MG63 (cell line): ENCODE measurements around the gene RADIL. TPM values are rescaled to one million over a fixed set of nuclear protein-coding genes. Genes with fewer than 3 reads are reported as not detected.
"Not testable (repeated sequence)": the region's sequence is repeated elsewhere in the genome, so short reads cannot be mapped to it uniquely, and the experiment has no call there.

Source experiments
- DNase-seq: peaks from one replicate; pipeline ENCODE4 v3.0.0-alpha.2; 2020
- H3K27me3 ChIP-seq: fragments of 250-450 bp; sonication (Bioruptor Pico); 2 replicates; pipeline ENCODE4 v1.5.1; 2020; ENCODE audit warnings: mild to moderate bottlenecking, moderate library complexity
- H3K36me3 ChIP-seq: fragments of 250-450 bp; sonication (Bioruptor Pico); 2 replicates; pipeline ENCODE4 v1.5.1; 2020; ENCODE audit warnings: mild to moderate bottlenecking, moderate library complexity
- H3K4me3 ChIP-seq: fragments of 250-450 bp; sonication (Bioruptor Pico); 2 replicates; pipeline ENCODE4 v1.5.1; 2020; ENCODE audit warnings: mild to moderate bottlenecking, moderate library complexity
- H3K9me3 ChIP-seq: fragments of 250-450 bp; sonication (Bioruptor Pico); 2 replicates; pipeline ENCODE4 v1.5.1; 2020; ENCODE audit warnings: mild to moderate bottlenecking, moderate library complexity
- total RNA-seq: library from RNA; depleted of rRNA; stranded (reverse); fragments of >200 nt; shearing (Covaris generic); gene quantifications from 2 replicates; pipeline ENCODE4 v1.2.3, GENCODE V29; 2014; ENCODE audit warnings: low replicate concordance

Gene RADIL
- total RNA-seq, 1 experiment from 2014 or later: 1.6 TPM

DNA sequence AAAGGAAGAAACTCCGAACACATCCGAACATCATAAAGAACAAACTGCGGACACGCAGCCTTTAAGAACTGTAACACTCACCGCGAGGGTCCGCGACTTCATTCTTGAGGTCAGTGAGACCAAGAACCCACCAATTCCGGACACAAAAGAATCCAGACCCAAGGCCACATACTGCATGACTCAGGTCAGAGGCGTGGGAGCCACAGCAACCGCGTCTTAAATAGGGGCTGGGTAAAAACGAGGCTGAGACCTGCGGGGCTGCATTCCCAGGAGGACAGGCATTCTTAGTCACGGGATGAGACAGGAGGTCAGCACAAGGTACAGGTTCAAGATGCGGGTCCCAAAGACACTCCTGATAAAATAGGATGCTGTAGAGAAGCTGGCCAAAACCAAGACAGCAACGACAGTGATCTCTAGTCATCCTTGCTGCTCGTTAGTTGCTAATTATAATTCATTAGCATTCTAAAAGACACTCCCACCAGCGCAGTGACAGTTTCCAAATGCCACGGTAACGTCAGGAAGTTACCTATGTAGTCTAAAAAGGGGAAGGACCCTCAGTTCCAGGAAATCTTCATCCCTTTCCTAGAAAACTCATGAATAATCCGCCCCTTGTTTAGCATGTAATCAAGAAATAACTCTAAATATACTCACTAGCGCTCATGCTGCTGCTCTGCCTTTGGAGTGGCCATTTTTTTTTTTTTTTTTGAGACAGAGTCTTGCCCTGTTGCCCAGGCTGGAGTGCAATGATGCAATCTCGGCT is 88.7 kb downstream of the RADIL start:
- Histone ChIP-seq H3K4me3 (no peak overlapping the region), H3K9me3 (no peaks in the 10 kb centered on the region), H3K36me3 (peaks cover 3% of the 10 kb centered on the region; the same call in 1 of the 2 replicates), H3K27me3 (no peaks in the 10 kb centered on the region)
- DNase-seq: no peak

DNA sequence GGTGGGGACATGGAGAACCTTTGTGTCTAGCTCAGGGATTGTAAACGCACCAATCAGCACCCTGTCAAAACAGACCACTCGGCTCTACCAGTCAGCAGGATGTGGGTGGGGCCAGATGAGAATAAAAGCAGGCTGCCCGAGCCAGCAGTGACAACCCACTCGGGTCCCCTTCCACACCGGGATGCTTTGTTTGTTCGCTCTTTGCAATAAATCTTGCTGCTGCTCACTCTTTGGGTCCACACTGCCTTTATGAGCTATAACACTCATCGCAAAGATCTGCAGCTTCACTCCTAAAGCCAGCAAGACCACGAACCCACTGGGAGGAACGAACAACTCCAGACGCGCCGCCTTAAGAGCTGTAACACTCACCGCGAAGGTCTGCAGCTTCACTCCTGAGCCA is 89.3 kb downstream of the RADIL start:
- not testable (repeated sequence) for H3K4me3 ChIP-seq, H3K36me3 ChIP-seq, H3K27me3 ChIP-seq, DNase-seq, H3K9me3 ChIP-seq

DNA sequence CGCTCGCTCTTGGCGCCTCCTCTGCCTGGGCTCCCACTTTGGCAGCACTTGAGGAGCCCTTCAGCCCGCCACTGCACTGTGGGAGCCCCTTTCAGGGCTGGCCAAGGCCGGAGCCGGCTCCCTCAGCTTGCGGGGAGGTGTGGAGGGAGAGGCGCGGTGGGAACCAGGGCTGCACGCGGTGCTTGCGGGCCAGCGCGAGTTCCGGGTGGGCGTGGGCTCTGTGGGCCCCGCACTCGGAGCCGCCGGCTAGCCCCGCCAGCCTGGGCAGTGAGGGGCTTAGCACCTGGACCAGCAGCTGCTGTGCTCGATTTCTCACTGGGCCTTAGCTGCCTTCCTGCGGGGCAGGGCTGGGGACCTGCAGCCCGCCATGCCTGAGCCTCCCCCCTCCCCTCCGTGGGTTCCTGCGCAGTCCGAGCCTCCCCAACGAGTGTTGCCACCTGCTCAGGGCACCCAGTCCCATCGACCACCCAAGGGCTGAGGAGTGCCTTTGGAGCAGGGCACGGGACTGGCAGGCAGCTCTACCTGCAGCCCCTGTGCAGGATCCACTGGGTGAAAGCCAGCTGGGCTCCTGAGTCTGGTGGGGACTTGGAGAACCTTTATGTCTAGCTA is 90.0 kb downstream of the RADIL start:
- DNase-seq, H3K9me3 ChIP-seq, H3K36me3 ChIP-seq, H3K27me3 ChIP-seq, H3K4me3 ChIP-seq: not testable (repeated sequence)

DNA sequence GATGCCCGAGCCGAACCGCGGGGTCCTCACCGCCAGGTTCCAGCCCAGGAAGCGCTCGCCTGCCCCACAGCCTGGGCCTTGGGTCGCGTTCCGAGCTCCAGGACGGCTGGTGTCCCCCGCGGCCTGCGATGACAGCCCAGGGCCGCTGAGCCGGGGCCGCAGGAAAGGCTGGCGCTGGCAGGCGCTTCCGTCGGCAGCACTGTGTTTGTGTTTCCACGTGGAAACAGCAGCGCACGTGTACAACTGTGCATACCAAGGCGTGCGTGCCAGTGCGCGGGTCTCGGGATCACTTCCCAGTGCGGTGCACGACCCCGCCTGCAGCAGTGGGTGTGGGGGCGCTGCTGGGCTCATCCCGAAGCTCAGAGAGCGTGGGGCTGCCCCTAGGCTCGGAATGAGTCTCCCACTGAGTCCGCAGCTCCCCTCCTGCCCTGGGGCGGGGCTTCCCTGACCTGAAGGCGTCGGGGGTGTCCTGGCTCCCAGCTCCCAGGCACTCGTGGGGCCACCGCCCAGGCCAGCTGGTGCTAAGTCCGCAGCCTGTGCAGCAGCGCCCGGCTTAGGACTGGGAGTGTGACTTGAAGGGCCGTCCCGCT is 90.9 kb downstream of the RADIL start:
- Histone ChIP-seq H3K4me3 (no peak overlapping the region), H3K27me3 (no peaks in the 10 kb centered on the region), H3K9me3 (no peaks in the 10 kb centered on the region), H3K36me3 (peaks cover 3% of the 10 kb centered on the region; the same call in 1 of the 2 replicates)
- DNase-seq: no peak

DNA sequence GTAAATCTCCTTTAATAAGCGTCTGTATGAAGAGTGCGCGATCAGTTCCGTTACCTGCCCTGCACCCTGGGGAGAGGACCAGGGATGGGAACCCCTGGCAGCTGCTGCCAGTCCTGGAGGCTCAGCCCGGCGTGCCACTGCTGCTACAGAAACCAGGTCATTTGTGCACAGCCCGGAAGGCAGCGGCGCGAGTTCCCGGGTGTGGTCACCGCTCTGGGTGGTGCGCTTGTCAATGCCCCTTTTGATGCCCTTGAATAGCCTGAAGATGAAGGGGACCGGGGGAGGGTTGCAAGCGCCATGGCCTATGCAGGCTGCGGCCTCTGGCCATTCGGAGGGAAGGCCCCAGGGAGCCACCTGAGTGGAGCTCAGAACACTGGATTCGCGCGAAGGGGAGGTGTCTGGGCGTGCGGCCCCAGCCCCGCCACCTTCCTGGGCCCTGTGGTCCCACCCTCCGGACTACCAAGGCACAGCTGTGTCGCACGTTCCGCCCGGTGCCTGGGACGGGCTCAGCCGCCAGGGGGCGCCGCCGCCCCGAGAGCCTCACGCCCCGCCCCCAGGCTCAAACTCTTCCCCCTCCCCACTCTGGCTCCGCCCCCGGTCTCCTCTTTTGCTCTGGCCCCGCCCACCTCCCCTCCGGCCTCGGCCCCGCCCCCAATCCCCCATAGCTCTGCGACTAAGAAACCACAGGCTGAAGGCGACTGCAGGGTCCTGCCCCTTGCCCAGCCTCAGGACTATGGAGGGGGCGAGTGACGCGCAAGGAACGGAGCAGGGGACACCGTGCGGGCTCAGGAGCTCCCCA is 91.6 kb downstream of the RADIL start:
- H3K36me3 ChIP-seq: peaks cover 5% of the 10 kb centered on the region; the same call in 1 of the 2 replicates
- no peaks in the 10 kb centered on the region for H3K9me3 ChIP-seq
- no peaks in the 10 kb centered on the region for H3K27me3 ChIP-seq
- no peak overlapping the region for H3K4me3 ChIP-seq
- DNase-seq: no peak

DNA sequence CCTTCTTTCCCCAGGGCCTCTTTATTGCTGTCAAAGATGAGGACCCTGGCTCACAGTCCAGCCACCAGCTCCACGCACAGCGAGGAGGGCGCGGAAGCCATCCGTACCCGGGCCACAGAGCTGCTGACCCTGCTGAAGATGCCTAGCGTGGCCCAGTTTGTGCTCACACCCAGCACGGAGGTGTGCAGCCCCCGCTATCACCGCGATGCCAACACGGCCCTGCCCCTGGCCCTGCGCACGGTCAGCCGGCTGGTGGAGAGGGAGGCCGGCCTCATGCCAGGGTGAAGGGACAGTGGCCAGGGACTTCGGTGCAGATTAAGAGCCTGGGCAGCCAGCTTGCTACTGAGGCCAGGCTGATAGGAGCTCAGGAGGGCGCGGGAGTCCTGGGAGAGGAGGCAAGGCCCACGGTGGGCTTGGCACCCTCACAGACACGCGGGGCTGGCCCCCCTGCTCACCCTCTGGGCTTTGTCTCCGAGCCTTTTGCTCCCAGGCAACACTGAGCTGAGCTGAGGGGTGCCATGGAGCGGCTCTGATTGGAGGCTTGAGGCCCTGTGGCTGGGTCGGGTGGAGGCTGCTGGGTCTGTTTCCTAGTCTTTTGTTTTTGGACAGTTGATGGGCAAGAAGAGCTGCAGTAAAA is 92.3 kb downstream of the RADIL start:
- DNase-seq: no peak
- Histone ChIP-seq H3K4me3 (no peak overlapping the region), H3K9me3 (no peaks in the 10 kb centered on the region), H3K36me3 (peaks cover 5% of the 10 kb centered on the region; the same call in 1 of the 2 replicates), H3K27me3 (no peaks in the 10 kb centered on the region)

DNA sequence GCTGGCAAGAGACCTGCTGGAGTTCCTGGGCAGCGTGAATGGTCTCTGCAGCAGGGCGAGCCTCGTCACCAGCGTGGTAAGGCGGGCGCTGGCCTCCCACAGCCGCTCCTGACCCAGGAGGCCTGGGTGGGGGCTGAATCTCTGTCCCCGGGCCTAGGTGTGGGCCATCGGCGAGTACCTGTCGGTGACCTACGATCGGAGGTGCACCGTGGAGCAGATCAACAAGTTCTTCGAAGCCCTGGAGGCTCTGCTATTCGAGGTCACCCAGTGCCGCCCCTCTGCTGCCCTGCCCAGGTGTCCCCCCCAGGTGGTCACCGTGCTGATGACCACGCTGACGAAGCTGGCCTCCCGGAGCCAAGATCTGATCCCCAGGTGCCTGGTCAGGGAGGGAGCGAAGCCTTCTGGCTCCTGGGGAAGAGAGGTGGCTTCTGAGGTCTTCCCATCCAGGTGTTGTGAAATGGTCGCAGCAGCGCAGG is 93.0 kb downstream of the RADIL start:
- Histone ChIP-seq H3K4me3 (no peak overlapping the region), H3K36me3 (peaks cover 5% of the 10 kb centered on the region; the same call in 1 of the 2 replicates), H3K27me3 (no peaks in the 10 kb centered on the region), H3K9me3 (no peaks in the 10 kb centered on the region)
- no peak for DNase-seq

DNA sequence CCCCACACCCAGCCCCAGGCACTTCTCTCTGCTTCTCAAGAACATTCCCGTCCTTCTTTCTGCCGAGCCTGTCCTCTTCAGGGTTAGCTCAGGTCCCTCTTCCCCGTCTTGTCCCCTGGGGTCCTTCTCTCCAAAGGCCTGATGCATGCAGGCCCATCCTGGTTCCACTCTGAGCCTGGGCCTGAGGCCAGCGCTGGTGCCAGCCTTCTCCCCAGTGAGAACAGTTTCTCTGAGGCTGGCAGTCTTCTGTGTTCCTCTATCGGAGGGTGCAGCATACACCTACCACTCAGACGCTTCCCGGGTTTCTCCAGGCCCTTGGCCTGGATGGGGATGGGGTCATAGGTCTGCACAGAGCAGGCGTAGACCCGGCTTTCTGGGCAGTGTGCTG is 93.4 kb downstream of the RADIL start:
- peaks cover 5% of the 10 kb centered on the region; the same call in 1 of the 2 replicates for H3K36me3 ChIP-seq
- no peak for DNase-seq
- no peaks in the 10 kb centered on the region for H3K27me3 ChIP-seq
- no peaks in the 10 kb centered on the region for H3K9me3 ChIP-seq
- no peak overlapping the region for H3K4me3 ChIP-seq

DNA sequence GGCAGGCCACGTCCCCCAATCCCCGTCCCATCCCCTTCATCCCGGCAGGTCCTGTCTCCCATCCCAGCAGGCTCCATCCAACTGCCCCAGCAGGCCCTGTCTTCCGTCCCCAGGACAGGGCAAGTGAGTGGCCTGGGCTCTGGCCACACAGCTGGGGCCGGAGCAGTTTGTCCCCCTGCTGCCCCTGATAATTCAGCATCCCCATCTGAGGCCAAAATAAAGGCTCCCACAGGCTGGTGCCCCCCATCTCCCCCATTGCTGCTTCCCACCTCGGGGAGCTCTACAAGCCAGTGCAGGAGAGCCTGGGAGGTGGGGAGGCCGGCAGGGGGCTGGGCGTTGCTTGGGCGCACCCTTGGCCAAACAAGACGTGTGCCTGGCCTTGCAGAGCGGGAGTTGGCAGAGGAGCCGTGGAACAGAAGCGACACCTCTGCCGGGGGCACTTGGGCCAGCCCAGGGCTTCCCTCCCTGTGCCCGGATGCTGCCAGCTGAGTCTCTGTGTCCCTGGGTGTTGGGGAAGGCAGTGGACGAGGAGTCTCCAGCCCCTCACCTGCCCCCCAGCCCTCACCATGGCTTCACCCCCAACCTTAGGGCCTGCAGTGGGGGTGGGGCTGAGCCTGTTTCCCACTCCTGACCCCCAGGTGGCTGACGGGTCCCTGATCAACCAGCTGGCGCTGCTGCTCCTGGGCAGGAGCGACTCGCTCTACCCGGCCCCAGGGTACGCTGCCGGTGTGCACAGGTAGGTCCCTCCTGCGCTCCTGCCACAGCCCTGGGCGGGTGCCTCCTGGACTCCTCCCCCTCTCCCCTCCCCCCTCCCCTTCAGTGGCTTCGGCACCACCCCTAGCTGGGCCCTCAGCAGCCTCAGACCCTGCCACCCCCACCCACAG is 94.1 kb downstream of the RADIL start:
- H3K27me3 ChIP-seq: no peaks in the 10 kb centered on the region
- H3K4me3 ChIP-seq: no peak overlapping the region
- no peak for DNase-seq
- H3K36me3 ChIP-seq: peaks cover 5% of the 10 kb centered on the region; the same call in 1 of the 2 replicates
- no peaks in the 10 kb centered on the region for H3K9me3 ChIP-seq

DNA sequence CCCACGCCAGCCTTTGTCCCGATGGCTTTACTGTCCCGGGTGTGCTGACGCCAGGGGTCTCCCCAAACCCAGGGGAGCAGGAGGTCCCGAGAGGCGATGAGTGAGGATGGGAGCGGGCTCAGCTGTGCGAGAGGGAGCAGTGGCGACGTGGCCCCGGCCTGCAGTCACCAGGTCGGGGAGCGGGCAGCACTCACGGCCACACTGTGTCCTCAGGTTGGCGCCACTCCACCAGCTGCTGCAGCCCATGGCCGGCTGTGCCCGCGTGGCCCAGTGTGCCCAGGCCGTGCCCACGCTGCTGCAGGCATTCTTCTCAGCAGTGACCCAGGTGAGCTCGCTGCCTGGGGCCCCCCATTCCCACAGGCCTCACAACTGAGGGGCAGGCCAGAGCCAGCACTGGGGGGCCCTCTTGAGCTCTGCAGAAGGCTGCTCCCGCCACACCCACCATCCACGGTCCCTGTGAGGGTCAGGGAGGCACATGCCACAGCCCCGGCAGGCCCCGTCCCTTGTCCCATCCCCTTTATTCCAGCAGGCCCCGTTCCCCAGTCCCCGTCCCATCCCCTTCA is 94.8 kb downstream of the RADIL start:
- H3K4me3 ChIP-seq: no peak overlapping the region
- DNase-seq: no peak
- H3K27me3 ChIP-seq: no peaks in the 10 kb centered on the region
- H3K36me3 ChIP-seq: peaks cover 5% of the 10 kb centered on the region; the same call in 1 of the 2 replicates
- no peaks in the 10 kb centered on the region for H3K9me3 ChIP-seq

DNA sequence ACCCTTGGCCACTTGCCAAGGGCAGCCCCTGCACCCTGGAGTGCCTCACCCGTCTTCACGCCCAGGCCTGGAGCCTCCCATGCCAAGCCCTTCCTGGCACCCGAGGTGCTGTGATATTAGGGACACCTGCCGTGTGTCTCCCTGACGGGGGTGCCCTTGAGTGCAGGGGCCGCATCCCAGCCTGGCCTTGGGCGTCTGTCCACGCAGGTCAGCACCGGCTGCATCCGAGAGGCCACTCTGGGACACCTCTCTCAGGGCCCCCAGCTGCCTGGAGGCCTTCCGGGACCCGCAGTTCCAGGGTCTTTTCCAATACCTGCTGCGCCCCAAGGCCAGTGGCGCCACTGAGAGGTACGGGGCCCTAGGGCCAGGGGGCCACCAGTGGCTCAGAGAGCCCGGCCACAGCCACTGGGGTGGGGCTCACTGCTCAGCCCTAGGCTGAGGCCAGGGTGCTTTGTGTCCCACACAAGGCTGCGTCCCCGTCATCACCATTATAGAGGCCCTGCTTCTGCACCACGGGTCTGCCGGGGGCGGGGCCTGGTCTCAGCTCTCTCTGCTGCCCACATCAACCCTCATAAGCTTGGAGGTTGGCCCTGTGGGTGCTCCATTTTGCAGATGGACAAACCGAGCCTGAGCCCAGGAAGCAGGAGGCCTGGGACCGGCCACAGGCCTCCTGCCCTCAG is 95.4 kb downstream of the RADIL start:
- no peak for DNase-seq
- Histone ChIP-seq H3K27me3 (no peaks in the 10 kb centered on the region), H3K9me3 (no peaks in the 10 kb centered on the region), H3K4me3 (no peak overlapping the region), H3K36me3 (peaks cover 5% of the 10 kb centered on the region; the same call in 1 of the 2 replicates)

DNA sequence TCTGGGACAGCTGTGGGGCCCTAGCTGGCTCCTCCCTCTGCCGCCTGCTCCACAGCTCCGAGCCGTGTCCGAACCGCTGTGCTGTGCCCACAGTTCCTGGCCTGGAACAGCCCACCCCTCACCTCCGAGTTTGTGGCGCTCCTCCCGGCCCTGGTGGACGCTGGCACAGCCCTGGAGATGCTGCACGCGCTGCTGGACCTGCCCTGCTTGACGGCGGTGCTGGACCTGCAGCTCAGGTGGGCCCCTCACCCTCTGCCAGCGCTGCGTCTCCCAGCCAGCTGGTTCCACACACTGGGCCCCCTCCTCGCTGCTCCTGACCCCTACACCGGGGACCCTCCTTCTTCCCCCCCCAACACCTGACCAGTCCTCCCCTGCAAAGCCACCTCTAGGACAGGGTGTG is 96.0 kb downstream of the RADIL start:
- Histone ChIP-seq H3K9me3 (no peaks in the 10 kb centered on the region), H3K27me3 (no peaks in the 10 kb centered on the region), H3K4me3 (no peak overlapping the region), H3K36me3 (peaks cover 3% of the 10 kb centered on the region; the same call in 1 of the 2 replicates)
- DNase-seq: no peak

DNA sequence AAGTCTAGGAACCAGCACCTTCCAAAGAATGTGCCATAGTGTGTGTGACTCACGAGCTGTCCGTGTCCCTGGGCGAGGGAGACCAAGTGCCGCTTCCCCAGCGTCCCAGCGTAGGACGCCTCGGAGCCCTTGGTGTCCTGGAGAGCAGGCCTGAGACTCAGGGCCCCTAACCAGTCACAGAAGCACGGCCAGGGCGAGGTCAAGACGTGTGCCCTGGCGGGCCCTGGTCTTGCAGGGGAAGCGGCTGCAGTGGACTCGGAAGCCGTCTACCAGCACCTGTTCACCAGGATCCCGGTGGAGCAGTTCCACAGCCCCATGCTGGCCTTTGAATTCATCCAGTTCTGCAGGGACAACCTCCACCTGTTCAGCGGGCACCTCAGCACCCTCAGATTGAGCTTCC is 97.5 kb downstream of the RADIL start:
- H3K9me3 ChIP-seq: no peaks in the 10 kb centered on the region
- H3K27me3 ChIP-seq: no peaks in the 10 kb centered on the region
- no peak for DNase-seq
- peaks cover 5% of the 10 kb centered on the region; the same call in 1 of the 2 replicates for H3K36me3 ChIP-seq
- no peak overlapping the region for H3K4me3 ChIP-seq

DNA sequence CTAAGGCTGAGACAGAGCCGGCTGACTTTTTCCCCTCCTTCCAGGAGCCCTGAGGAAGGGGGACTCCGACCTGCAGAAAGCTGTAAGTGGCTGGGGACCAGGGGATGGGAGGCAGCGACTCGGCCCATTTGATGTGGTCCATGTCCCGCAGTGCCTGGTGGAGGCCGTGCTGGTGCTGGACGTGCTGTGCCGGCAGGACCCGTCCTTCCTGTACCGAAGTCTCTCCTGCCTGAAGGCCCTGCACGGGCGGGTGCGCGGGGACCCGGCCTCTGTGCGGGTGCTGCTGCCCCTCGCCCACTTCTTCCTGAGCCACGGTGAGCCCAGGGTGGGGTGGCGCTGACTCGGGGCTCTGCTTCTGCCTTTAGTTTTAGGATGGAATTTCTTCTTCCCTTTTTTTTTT is 98.1 kb downstream of the RADIL start:
- H3K9me3 ChIP-seq: no peaks in the 10 kb centered on the region
- no peak overlapping the region for H3K4me3 ChIP-seq
- DNase-seq: no peak
- peaks cover 5% of the 10 kb centered on the region; the same call in 1 of the 2 replicates for H3K36me3 ChIP-seq
- no peaks in the 10 kb centered on the region for H3K27me3 ChIP-seq

DNA sequence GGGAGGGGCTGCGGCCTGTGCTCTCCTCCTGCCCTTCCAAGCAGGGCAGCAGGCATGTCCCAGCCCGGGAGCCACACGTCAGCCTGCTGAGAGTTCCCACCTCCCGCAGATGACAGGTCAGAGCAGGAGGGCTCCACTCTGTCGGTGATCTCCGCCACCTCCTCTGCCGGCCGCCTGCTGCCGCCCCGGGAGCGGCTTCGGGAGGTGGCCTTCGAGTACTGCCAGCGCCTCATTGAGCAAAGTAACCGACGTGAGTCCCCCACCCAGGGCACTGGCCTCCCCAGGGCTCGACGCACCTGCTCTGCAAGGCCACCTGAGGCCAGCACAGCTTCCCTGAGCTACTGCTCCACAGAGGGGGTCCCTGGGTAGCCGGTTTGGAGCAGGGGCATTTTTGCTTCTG is 98.7 kb downstream of the RADIL start:
- no peaks in the 10 kb centered on the region for H3K27me3 ChIP-seq
- H3K9me3 ChIP-seq: no peaks in the 10 kb centered on the region
- no peak for DNase-seq
- no peak overlapping the region for H3K4me3 ChIP-seq
- peaks cover 5% of the 10 kb centered on the region; the same call in 1 of the 2 replicates for H3K36me3 ChIP-seq
